ENCODE measurements around the gene TAF1D. TPM values are rescaled to one million over a fixed set of nuclear protein-coding genes. Genes with fewer than 3 reads are reported as not detected.
"Not testable (repeated sequence)": the region's sequence is repeated elsewhere in the genome, so short reads cannot be mapped to it uniquely, and the experiment has no call there.

The TAF1D gene
- total RNA-seq, 1 experiment from 2014 or later, result 182 TPM

GRCh38 chr11:93756748-93757147 lies 15.5 kb upstream of the TAF1D start:
- in situ Hi-C loops (cut with HindIII; ENCODE audit: low sequenced_read_pairs), result no loop called here
- DNase-seq (ENCODE audit: low spot score), result no peak

- in situ Hi-C loops (cut with HindIII; ENCODE audit: low sequenced_read_pairs), result no loop called here
- no peak for DNase-seq (ENCODE audit: low spot score)
Measured at GRCh38 chr11:93753241-93753640, 11.9 kb upstream of the TAF1D start.

GRCh38 chr11:93751001-93751400 lies 9.7 kb upstream of the TAF1D start:
- in situ Hi-C loops (cut with HindIII; ENCODE audit: low sequenced_read_pairs), result no loop called here
- no peak for DNase-seq (ENCODE audit: low spot score)

GRCh38 chr11:93747122-93747521 lies 5.8 kb upstream of the TAF1D start:
- in situ Hi-C loops (cut with HindIII; ENCODE audit: low sequenced_read_pairs), result no loop called here
- no peak for DNase-seq (ENCODE audit: low spot score)

GRCh38 chr11:93746101-93746500 lies 4.8 kb upstream of the TAF1D start:
- in situ Hi-C loops (cut with HindIII; ENCODE audit: low sequenced_read_pairs), result no loop called here
- no peak for DNase-seq (ENCODE audit: low spot score)

GRCh38 chr11:93745005-93745755 lies 3.9 kb upstream of the TAF1D start:
- DNase-seq (ENCODE audit: low spot score); in situ Hi-C loops (cut with HindIII; ENCODE audit: low sequenced_read_pairs): not testable (repeated sequence)

GRCh38 chr11:93744669-93745004 lies 3.3 kb upstream of the TAF1D start:
- in situ Hi-C loops (cut with HindIII; ENCODE audit: low sequenced_read_pairs), result no loop called here
- DNase-seq (ENCODE audit: low spot score), result no peak

- no peak for DNase-seq (ENCODE audit: low spot score)
- in situ Hi-C loops (cut with HindIII; ENCODE audit: low sequenced_read_pairs), result no loop called here
Measured at GRCh38 chr11:93743291-93743690, 2.0 kb upstream of the TAF1D start.

GRCh38 chr11:93741882-93742226 lies 559 bp upstream of the TAF1D start:
- peak; percentile 71 for DNase-seq (ENCODE audit: low spot score)
- in situ Hi-C loops (cut with HindIII; ENCODE audit: low sequenced_read_pairs), result no loop called here

GRCh38 chr11:93740730-93741093 lies 583 bp downstream of the TAF1D start:
- peak; percentile 55 for DNase-seq (ENCODE audit: low spot score)
- in situ Hi-C loops (cut with HindIII; ENCODE audit: low sequenced_read_pairs), result no loop called here

- no peak for DNase-seq (ENCODE audit: low spot score)
- in situ Hi-C loops (cut with HindIII; ENCODE audit: low sequenced_read_pairs), result no loop called here
Measured at GRCh38 chr11:93740031-93740729, 1.1 kb downstream of the TAF1D start.

GRCh38 chr11:93738647-93739081 lies 2.6 kb downstream of the TAF1D start:
- DNase-seq (ENCODE audit: low spot score), result no peak
- in situ Hi-C loops (cut with HindIII; ENCODE audit: low sequenced_read_pairs), result no loop called here

GRCh38 chr11:93737904-93738612 lies 3.2 kb downstream of the TAF1D start:
- in situ Hi-C loops (cut with HindIII; ENCODE audit: low sequenced_read_pairs), result no loop called here
- no peak for DNase-seq (ENCODE audit: low spot score)

GRCh38 chr11:93736129-93736528 lies 5.2 kb downstream of the TAF1D start:
- in situ Hi-C loops (cut with HindIII; ENCODE audit: low sequenced_read_pairs), result no loop called here
- DNase-seq (ENCODE audit: low spot score), result no peak

- no peak for DNase-seq (ENCODE audit: low spot score)
- in situ Hi-C loops (cut with HindIII; ENCODE audit: low sequenced_read_pairs), result no loop called here
Measured at GRCh38 chr11:93735627-93736026, 5.7 kb downstream of the TAF1D start.

GRCh38 chr11:93734427-93735222 lies 6.7 kb downstream of the TAF1D start:
- in situ Hi-C loops (cut with HindIII; ENCODE audit: low sequenced_read_pairs), result no loop called here

GRCh38 chr11:93733474-93733873 lies 7.8 kb downstream of the TAF1D start:
- in situ Hi-C loops (cut with HindIII; ENCODE audit: low sequenced_read_pairs), result no loop called here

More at GRCh38 chr11:93734427-93735222, 6.7 kb downstream of the TAF1D start:
- DNase-seq (ENCODE audit: low spot score), result no peak

GRCh38 chr11:93732237-93732892 lies 8.9 kb downstream of the TAF1D start:
- in situ Hi-C loops (cut with HindIII; ENCODE audit: low sequenced_read_pairs), result no loop called here
- no peak for DNase-seq (ENCODE audit: low spot score)

More at GRCh38 chr11:93733474-93733873, 7.8 kb downstream of the TAF1D start:
- DNase-seq (ENCODE audit: low spot score), result no peak

All from G401 (cell line).